GM13977 (cell line): Measurements from ENCODE around the gene FETUB.
"Not testable (repeated sequence)": the region's sequence is repeated elsewhere in the genome, so short reads cannot be mapped to it uniquely, and the experiment has no call there.

ENCODE experiments used
- DNase-seq: peaks from one replicate; pipeline ENCODE4 v3.0.0; 2012; ENCODE audit warnings: low spot score
- CTCF ChIP-seq: IDR thresholded peaks from 2 replicates; pipeline ENCODE4 v1.5.1; 2012; ENCODE audit warnings: mild to moderate bottlenecking, control low read depth; ENCODE audit not compliant: insufficient read depth; ENCODE audit errors: extremely low read depth, missing control alignments
- in situ Hi-C: fragments of 300-500 bp; cut with MboI; formaldehyde crosslinking; loops from one replicate; pipeline ENCODE4 v1.12.0; 2022; ENCODE audit warnings: low sequenced_read_pairs, low pct_unique_long_range_greater_than_20kb, mixed read lengths, inconsistent platforms; ENCODE audit not compliant: unreplicated experiment

FETUB gene

GRCh38 chr3:186625600-186626042 is 14.6 kb upstream of the FETUB start:
- in situ Hi-C loops = no loop called here
- no peak for TF ChIP-seq CTCF
- no peak for DNase-seq

GRCh38 chr3:186626254-186626847 is 13.8 kb upstream of the FETUB start:
- TF ChIP-seq CTCF = no peak
- in situ Hi-C loops = no loop called here
- DNase-seq = no peak

- no peak for DNase-seq
- TF ChIP-seq CTCF = no peak
- in situ Hi-C loops = no loop called here
Observed at GRCh38 chr3:186627852-186628414, 12.3 kb upstream of the FETUB start.

- DNase-seq = no peak
- in situ Hi-C loops = no loop called here
- no peak for TF ChIP-seq CTCF
Observed at GRCh38 chr3:186628756-186629155, 11.4 kb upstream of the FETUB start.

- DNase-seq = no peak
Observed at GRCh38 chr3:186630950-186631641, 9.1 kb upstream of the FETUB start.

GRCh38 chr3:186633481-186633880 is 6.7 kb upstream of the FETUB start:
- in situ Hi-C loops = no loop called here
- no peak for DNase-seq
- TF ChIP-seq CTCF = no peak

More at GRCh38 chr3:186630950-186631641, 9.1 kb upstream of the FETUB start:
- TF ChIP-seq CTCF = no peak
- in situ Hi-C loops = no loop called here

GRCh38 chr3:186634207-186634606 is 6.0 kb upstream of the FETUB start:
- DNase-seq, in situ Hi-C loops: not testable (repeated sequence)
